ENCODE data around the gene FNDC3B.
"Not testable (repeated sequence)": the region's sequence is repeated elsewhere in the genome, so short reads cannot be mapped to it uniquely, and the experiment has no call there.

Gene FNDC3B

DNA sequence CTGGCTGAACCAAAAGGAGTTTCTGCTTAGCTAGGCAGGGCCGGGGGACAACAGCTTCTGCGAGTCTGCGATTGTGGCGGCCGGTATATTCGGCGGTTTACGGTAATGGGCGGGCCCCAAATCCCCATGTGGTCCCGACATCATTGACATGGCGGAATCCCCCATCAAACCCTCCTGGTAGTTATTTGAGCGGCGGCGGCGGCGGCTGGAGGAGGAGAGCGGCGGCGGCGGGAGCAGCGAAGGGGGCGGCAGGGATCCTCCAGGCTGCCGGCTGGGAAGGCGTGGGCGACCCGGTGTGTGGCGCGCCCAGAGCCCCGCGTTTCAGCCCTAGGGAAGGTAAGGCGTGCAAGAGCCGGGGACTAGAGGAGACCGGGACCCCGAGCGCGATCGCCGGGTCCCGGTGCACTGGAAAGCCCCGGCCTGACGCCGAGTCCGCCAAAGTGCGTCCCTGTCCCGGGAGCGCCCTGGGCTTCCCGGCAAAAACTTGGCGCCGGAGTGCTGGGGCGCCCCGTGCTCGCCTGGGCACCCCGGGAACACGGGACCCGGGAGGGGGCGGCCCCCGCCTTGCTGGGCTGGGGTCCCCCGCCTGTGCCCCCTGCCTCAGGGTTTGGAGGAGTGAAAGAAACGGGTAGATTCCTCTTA lies at the start of gene FNDC3B:
Gene FNDC3B, plus strand, starts transcription at position 143 of the 642 bp plus-strand sequence. CDS start 72,902 bp downstream, outside the sequence.
- DNase-seq (ENCODE audit: low read depth): peak; percentile 76

- not testable (repeated sequence) for DNase-seq (ENCODE audit: low read depth)
Observed at GRCh38 chr3:171990239-171990638, 49.1 kb upstream of the FNDC3B start.

GRCh38 chr3:171991166-171991565 lies 48.2 kb upstream of the FNDC3B start:
- DNase-seq (ENCODE audit: low read depth): no peak

DNA sequence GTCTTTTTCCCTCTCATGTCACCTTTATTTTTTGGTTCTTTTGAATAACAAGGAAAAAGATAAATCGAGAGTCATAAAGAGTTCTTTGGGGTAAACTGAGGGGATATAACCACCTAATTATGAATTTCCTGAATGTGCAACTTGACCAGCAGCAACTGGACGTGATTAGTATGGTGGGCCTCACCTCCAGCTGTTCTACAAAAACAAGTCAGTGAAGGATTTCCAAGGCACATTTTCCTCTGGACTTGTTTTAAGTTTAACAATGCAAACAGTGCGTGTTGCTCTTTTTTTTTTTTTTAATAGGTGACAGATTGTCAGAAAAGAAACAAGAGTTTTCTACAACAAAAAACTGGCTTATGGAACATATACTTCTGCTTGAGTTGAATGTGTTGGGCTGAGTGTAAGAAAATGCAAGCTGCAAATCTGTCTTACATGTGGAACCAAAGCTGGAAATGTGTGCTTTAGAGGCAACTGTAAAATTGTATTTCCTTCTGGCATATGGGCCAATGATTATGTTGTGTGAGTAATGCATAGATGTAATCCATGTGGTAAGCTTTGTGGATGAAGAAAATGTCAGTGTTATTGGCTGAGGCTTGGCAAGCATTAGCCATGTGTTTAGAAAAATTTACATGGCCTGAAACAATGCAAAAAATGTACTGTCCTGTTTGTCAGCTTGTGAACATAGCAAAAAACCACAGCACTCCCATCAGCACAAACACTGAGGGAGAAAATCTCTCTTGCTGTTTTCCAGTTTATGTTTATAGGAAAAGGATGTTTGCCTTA lies 44.5 kb upstream of the FNDC3B start:
- peak; percentile 54 for DNase-seq (ENCODE audit: low read depth)

- no peak for DNase-seq (ENCODE audit: low read depth)
Observed at GRCh38 chr3:171995486-171995885, 43.9 kb upstream of the FNDC3B start.

GRCh38 chr3:171996178-171996817 lies 43.1 kb upstream of the FNDC3B start:
- DNase-seq (ENCODE audit: low read depth): no peak

GRCh38 chr3:171998731-171999130 lies 40.6 kb upstream of the FNDC3B start:
- DNase-seq (ENCODE audit: low read depth): not testable (repeated sequence)

- DNase-seq (ENCODE audit: low read depth): not testable (repeated sequence)
Observed at GRCh38 chr3:172001616-172002015, 37.8 kb upstream of the FNDC3B start.

DNA sequence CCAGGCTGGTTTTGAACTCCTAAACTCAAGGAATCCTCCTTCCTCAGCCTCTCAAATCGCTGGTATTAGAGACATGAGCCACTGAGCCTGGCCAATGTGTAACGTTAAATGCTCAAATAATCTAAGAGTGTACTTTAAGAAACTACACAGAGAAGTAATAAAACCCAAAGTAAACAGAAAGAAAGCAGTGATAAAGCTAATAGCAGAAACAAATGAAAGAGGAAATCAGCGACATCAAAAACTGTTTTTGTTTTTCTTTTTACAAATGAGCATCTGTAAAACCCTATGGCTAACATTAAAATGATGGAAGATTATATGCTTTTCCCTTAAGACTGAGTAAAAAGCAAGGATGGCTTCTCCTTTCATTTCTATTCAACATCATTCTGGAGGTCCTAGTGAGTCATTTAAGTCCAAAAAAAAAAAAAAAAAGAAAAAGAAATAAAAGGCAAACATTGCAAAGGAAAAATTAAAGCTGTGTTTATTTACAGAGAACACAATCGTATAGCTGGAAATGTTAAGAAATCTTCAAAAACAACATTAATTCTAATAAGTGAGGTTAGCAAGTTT lies 36.8 kb upstream of the FNDC3B start:
- no peak for DNase-seq (ENCODE audit: low read depth)

GRCh38 chr3:172003146-172003545 lies 36.2 kb upstream of the FNDC3B start:
- DNase-seq (ENCODE audit: low read depth): no peak

GRCh38 chr3:172007065-172007370 lies 32.4 kb upstream of the FNDC3B start:
- no peak for DNase-seq (ENCODE audit: low read depth)

DNA sequence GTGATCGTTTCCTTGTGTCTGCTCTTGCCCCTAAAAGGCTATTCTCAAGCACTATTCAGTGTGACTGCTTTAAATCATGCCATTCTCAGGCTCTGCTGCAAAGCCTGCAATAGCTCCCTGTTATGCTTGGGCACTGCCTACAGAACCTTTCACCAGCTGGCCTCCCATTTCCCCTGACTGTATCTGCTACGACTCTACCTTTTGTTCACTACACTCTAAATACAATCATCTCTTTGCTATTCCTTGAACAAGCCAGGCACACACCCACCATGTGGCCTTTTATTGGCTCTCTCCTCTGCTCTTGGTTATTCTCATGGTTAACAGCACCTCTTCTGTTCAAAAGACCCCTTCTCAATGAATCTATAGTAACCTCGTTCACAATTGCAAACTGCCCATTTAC lies 29.6 kb upstream of the FNDC3B start:
- no peak for DNase-seq (ENCODE audit: low read depth)

DNA sequence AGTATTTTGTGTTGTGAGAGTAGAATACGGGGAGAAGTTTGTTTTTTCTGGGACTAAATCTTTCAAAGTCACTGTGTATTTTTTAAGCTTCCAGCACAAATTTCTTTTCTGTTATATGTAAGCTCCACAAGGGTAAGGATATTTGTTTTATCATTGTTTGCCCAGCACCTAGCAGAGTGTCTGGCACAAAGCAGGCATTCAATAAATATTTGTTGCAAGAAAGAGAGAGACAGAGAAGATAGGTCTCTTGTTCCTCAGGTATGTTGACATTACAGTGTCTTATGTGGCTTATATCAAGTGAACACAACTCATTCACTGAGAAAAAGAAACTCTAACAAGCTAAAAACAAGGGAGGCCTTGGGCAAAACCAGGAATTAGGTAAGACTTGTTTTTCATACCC lies 26.6 kb upstream of the FNDC3B start:
- DNase-seq (ENCODE audit: low read depth): no peak

GRCh38 chr3:172014145-172014544 lies 25.2 kb upstream of the FNDC3B start:
- no peak for DNase-seq (ENCODE audit: low read depth)

DNA sequence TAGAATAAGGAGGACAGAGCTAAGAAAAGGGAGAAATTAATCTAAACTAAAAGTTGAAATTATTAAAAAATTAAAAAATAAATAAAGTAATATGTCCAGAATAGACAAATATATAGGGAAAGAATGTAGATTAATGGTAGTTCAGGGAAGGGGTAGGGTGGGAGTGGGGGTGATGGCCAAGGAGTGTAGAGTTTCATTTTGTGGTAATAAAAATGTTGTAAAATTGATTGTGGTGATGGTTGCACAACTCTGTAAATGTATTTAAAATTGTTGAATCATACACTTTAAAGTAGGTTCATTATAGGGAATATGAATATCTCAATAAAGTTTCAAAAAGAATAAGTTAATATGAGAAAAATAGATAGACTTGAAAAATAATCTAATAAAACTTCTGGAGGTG lies 21.0 kb upstream of the FNDC3B start:
- no peak for DNase-seq (ENCODE audit: low read depth)

GRCh38 chr3:172020763-172021162 lies 18.6 kb upstream of the FNDC3B start:
- DNase-seq (ENCODE audit: low read depth): no peak

DNA sequence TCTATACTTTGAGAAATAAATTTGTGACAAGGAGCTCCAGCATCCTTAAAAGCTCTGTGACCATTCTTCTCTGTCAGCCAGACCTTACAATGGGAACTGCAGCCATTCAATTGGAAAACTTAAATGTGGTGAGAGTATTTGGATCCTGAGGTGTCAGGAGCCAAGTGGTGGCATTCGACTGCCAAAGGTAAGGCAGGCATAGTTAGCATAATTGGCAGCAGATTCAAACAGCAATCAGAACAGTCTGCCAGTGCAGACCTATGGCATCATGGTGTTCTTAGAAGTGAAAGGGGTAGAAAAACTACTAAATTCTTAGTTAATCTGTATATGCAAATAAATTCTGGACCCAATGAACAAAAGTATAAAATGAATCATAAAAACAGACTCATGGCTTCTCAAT lies 18.2 kb upstream of the FNDC3B start:
- DNase-seq (ENCODE audit: low read depth): no peak

DNA sequence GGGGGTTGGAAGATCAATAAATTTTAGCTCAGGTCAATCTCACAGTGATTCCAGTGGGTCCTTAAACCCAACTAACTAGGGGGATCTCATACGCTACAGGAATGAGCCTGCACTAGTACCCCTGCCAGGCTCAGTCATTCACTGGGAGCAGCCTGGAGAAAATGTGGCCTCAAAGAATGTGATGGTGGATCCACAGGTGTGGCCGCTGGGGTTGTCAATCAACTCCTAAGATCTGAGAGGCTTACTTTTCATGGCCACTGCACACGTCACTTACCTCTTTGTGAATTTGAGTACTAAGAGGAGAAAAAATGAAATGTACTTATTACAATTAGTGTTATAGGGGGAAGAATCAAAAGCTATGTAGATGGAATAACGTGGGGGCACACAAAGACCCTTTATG lies 17.5 kb upstream of the FNDC3B start:
- DNase-seq (ENCODE audit: low read depth): no peak

- DNase-seq (ENCODE audit: low read depth): no peak
Observed at GRCh38 chr3:172023915-172024314, 15.5 kb upstream of the FNDC3B start.

GRCh38 chr3:172024679-172025078 lies 14.7 kb upstream of the FNDC3B start:
- DNase-seq (ENCODE audit: low read depth): no peak

- no peak for DNase-seq (ENCODE audit: low read depth)
Observed at GRCh38 chr3:172029425-172030098, 9.8 kb upstream of the FNDC3B start.

DNA sequence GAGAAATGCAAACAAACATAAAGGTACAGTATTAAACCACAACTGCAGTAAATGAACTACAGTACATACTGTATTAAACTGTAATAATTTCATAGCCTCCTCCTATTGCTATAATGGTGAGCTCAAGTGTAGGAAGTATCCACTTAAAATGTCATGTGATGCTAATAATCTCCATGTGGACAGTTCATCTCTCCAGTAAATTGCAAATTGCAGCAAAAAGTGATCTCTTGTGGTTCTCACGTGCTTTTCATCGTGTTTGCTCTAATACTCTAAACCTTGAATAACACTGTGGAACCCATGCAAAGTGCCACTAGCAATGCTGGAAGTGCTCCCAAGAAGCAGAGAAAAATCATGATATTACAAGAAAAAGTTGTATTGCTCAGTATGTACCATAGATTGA lies 9.2 kb upstream of the FNDC3B start:
- DNase-seq (ENCODE audit: low read depth): no peak
